Measurements from ENCODE around the gene WSCD1. TPM values are rescaled to one million over a fixed set of nuclear protein-coding genes. Genes with fewer than 3 reads are reported as not detected.

Gene WSCD1
- polyA plus RNA-seq, 1 experiment = 0.20 TPM

DNA sequence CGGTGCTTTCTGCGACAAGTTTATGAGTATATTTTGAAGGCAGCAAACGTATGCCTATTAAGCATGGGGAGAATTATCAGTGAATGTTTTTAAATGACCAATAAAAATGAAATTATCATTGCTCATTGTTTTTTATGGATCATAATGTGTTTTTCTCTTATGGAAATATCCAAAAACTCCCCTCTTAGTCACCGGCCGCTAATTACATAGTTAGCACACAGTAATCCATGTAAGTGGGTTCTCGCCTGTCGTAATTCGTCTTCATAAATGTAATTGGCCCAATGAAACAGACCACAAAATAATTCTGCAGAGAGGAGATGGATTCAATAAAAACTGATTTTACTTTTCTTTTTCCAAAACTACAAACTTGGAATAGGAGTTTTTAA is 69.3 kb downstream of the WSCD1 start:
- Histone ChIP-seq H3K9me3 (ENCODE audit: control insufficient read depth, insufficient read depth, low read length) (peaks cover 9% of the 10 kb centered on the region), H3K4me3 (ENCODE audit: low read depth, low read length) (no peak overlapping the region), H3K27me3 (ENCODE audit: control insufficient read depth, insufficient read depth, low read length) (no peaks in the 10 kb centered on the region), H3K27ac (ENCODE audit: low read depth, low read length) (no peak overlapping the region)
- no peak for DNase-seq (ENCODE audit: low read depth, low spot score)
- TF ChIP-seq, protein P1, sequence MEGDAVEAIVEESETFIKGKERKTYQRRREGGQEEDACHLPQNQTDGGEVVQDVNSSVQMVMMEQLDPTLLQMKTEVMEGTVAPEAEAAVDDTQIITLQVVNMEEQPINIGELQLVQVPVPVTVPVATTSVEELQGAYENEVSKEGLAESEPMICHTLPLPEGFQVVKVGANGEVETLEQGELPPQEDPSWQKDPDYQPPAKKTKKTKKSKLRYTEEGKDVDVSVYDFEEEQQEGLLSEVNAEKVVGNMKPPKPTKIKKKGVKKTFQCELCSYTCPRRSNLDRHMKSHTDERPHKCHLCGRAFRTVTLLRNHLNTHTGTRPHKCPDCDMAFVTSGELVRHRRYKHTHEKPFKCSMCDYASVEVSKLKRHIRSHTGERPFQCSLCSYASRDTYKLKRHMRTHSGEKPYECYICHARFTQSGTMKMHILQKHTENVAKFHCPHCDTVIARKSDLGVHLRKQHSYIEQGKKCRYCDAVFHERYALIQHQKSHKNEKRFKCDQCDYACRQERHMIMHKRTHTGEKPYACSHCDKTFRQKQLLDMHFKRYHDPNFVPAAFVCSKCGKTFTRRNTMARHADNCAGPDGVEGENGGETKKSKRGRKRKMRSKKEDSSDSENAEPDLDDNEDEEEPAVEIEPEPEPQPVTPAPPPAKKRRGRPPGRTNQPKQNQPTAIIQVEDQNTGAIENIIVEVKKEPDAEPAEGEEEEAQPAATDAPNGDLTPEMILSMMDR (IDR thresholded peaks at IDR 0.05; ENCODE audit: low read depth, low read length) = no peak
- POLR2A ChIA-PET = no interaction called here
- CTCF ChIA-PET = no interaction called here

- peaks cover 14% of the 10 kb centered on the region for H3K9me3 ChIP-seq (ENCODE audit: control insufficient read depth, insufficient read depth, low read length)
- no peaks in the 10 kb centered on the region for H3K27me3 ChIP-seq (ENCODE audit: control insufficient read depth, insufficient read depth, low read length)
- no peak overlapping the region for H3K4me3 ChIP-seq (ENCODE audit: low read depth, low read length)
- POLR2A ChIA-PET = no interaction called here
- no peak for DNase-seq (ENCODE audit: low read depth, low spot score)
- H3K27ac ChIP-seq (ENCODE audit: low read depth, low read length) = no peak overlapping the region
- TF ChIP-seq, protein P1 (IDR thresholded peaks at IDR 0.05; ENCODE audit: low read depth, low read length) = no peak
- CTCF ChIA-PET = no interaction called here
Observed at GRCh38 chr17:6140188-6140587, 70.0 kb downstream of the WSCD1 start.

GRCh38 chr17:6140728-6141330 is 70.7 kb downstream of the WSCD1 start:
- H3K9me3 ChIP-seq (ENCODE audit: control insufficient read depth, insufficient read depth, low read length) = peaks cover 16% of the 10 kb centered on the region
- H3K27me3 ChIP-seq (ENCODE audit: control insufficient read depth, insufficient read depth, low read length) = no peaks in the 10 kb centered on the region
- TF ChIP-seq, protein P1 (IDR thresholded peaks at IDR 0.05; ENCODE audit: low read depth, low read length) = no peak
- ChIA-PET CTCF (no interaction called here), POLR2A (no interaction called here)
- no peak overlapping the region for H3K27ac ChIP-seq (ENCODE audit: low read depth, low read length)
- H3K4me3 ChIP-seq (ENCODE audit: low read depth, low read length) = no peak overlapping the region
- no peak for DNase-seq (ENCODE audit: low read depth, low spot score)

GRCh38 chr17:6142701-6143100 is 72.5 kb downstream of the WSCD1 start:
- CTCF ChIA-PET = no interaction called here

GRCh38 chr17:6145946-6146345 is 75.8 kb downstream of the WSCD1 start:
- DNase-seq (ENCODE audit: low read depth, low spot score) = no peak
- no peak overlapping the region for H3K4me3 ChIP-seq (ENCODE audit: low read depth, low read length)
- CTCF ChIA-PET = interaction anchor here (0.6 kb wide), 1 partner anchor 63 kb away, joined by 6 read pairs; no protein-coding TSS in a partner anchor
- no peak overlapping the region for H3K27ac ChIP-seq (ENCODE audit: low read depth, low read length)
- POLR2A ChIA-PET = no interaction called here
- H3K9me3 ChIP-seq (ENCODE audit: control insufficient read depth, insufficient read depth, low read length) = peaks cover 19% of the 10 kb centered on the region
- TF ChIP-seq, protein P1 (IDR thresholded peaks at IDR 0.05; ENCODE audit: low read depth, low read length) = no peak
- H3K27me3 ChIP-seq (ENCODE audit: control insufficient read depth, insufficient read depth, low read length) = no peaks in the 10 kb centered on the region

More at GRCh38 chr17:6142701-6143100, 72.5 kb downstream of the WSCD1 start:
- H3K9me3 ChIP-seq (ENCODE audit: control insufficient read depth, insufficient read depth, low read length) = peaks cover 12% of the 10 kb centered on the region
- H3K27me3 ChIP-seq (ENCODE audit: control insufficient read depth, insufficient read depth, low read length) = no peaks in the 10 kb centered on the region
- TF ChIP-seq, protein P1 (IDR thresholded peaks at IDR 0.05; ENCODE audit: low read depth, low read length) = no peak
- H3K4me3 ChIP-seq (ENCODE audit: low read depth, low read length) = no peak overlapping the region
- DNase-seq (ENCODE audit: low read depth, low spot score) = no peak
- POLR2A ChIA-PET = no interaction called here
- H3K27ac ChIP-seq (ENCODE audit: low read depth, low read length) = no peak overlapping the region
